ENCODE measurements around the gene ASAH2B. TPM values are rescaled to one million over a fixed set of nuclear protein-coding genes. Genes with fewer than 3 reads are reported as not detected.
"Not testable (repeated sequence)": the region's sequence is repeated elsewhere in the genome, so short reads cannot be mapped to it uniquely, and the experiment has no call there.

ASAH2B gene
- polyA plus RNA-seq = 10 to 100 TPM in 2 of 4 donors, 1 to 10 TPM in 2; 4.8 to 17.2 (median 10.3) TPM
- long read RNA-seq, donor 1, full-length matches to known transcripts = 7 of 7 reads
- long read RNA-seq, donor 1, partial matches to known transcripts = 0 of 7 reads
- long read RNA-seq, donor 1, other reads (novel, unspliced or antisense) = 0 of 7 reads
- long read RNA-seq, donor 2, full-length matches to known transcripts = 3 of 3 reads
- long read RNA-seq, donor 2, partial matches to known transcripts = 0 of 3 reads
- long read RNA-seq, donor 2, other reads (novel, unspliced or antisense) = 0 of 3 reads
- long read RNA-seq, donor 3, partial matches to known transcripts = 5 of 5 reads
- long read RNA-seq, donor 3, other reads (novel, unspliced or antisense) = 0 of 5 reads
- long read RNA-seq, donor 4 = 0 reads
- long read RNA-seq, donor 5, full-length matches to known transcripts = 1 of 1 reads
- long read RNA-seq, donor 5, partial matches to known transcripts = 0 of 1 reads
- long read RNA-seq, donor 5, other reads (novel, unspliced or antisense) = 0 of 1 reads
- long read RNA-seq, donor 6, full-length matches to known transcripts = 1 of 24 reads
- long read RNA-seq, donor 6, partial matches to known transcripts = 18 of 24 reads
- long read RNA-seq, donor 6, other reads (novel, unspliced or antisense) = 5 of 24 reads
- long read RNA-seq, donor 7 = 0 reads
- long read RNA-seq, donor 8 = 0 reads
- long read RNA-seq, donor 9 = 0 reads
- long read RNA-seq, donor 10, full-length matches to known transcripts = 2 of 2 reads
- long read RNA-seq, donor 10, partial matches to known transcripts = 0 of 2 reads
- long read RNA-seq, donor 10, other reads (novel, unspliced or antisense) = 0 of 2 reads

DNA sequence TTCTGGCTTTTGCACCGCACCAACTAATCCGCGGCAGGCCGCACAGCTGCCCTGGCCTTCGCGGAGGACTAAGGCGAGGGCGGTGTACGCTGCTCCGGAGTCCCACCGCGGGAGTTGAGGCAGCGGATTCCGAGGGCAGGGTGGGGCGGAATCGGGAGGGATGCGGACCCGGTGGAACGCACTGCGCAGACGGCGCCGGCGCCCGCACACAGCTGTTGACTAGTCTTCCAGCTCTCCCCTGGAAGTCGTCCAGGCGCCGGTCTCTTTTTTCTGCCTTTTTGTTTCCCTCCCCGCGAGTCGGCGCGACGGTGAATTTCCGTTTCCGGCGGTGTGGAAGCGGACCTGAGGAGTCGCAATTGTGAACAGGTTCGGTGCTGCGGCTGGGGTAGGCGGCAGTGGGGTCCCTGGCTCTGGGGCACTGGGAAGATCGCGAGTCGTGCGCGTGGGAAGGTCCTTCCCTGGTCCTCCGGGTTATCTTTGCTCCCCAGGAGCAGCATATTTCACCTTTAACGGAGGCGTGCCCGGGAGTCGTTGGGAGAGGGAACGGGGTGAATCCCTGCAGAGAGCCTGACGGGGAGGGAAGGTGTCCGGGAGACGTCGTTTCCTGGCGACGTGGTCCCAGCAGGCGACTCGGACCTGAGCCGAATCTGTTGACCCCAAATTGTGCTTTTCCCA, at the start of gene ASAH2B:
ASAH2B (plus strand) TSS at position 319 of the 675 bp plus-strand sequence. CDS start 5,195 bp downstream, outside the sequence.
- Histone ChIP-seq H3K27ac (ENCODE audit: low read depth in 1 of 3, low read length in 2 of 3) (peak within 1 kb of the TSS; percentile 43 to 92 (median 64)), H3K27me3 (ENCODE audit: control insufficient read depth in 3 of 3, insufficient read depth in 3 of 3, low read length in 3 of 3) (no peaks in the 10 kb centered on the region), H3K4me1 (ENCODE audit: control insufficient read depth in 3 of 3, insufficient read depth in 2 of 3, low read depth in 1 of 3, low read length in 2 of 3) (no peaks in the 10 kb centered on the region), H3K9me3 (ENCODE audit: control insufficient read depth in 2 of 2, insufficient read depth in 1 of 2, low read depth in 1 of 2, low read length in 1 of 2) (no peaks in the 10 kb centered on the region), H3K4me3 (ENCODE audit: low read depth in 1 of 3, low read length in 3 of 3) (peak within 1 kb of the TSS; percentile 48 to 76 (median 73)), H3K36me3 (ENCODE audit: control insufficient read depth in 3 of 3, insufficient read depth in 2 of 3, low read depth in 1 of 3, low read length in 3 of 3) (no peaks in the 10 kb centered on the region)
- DNase-seq (peak; percentile 81 to 89), FAIRE-seq (no peak)
- 0 to 1% (median 1%) methylated on average over 56 to 62 of the region's 62 CpGs for WGBS, 3 donors

DNA sequence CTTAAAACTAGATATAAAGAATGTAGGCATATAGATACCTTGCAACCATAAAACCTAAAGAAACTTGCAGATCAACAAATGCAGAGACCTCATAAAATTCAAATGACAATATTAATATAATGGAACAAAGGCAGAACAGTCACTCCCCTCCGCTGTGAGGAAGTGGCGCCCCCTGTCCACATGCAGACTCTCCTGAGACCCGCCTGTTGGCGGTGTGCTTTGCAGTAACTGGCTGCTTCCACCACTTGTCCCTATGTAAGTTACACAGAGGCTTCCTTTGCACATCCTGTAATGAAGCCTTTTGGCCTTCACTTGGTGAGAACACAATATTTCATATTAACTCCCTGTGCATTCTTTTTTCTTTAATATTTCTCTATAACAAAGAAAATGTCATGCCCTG, 41.9 kb upstream of the ASAH2B start:
- not testable (repeated sequence) for H3K4me3 ChIP-seq (ENCODE audit: low read depth in 1 of 3, low read length in 3 of 3); FAIRE-seq; H3K36me3 ChIP-seq (ENCODE audit: control insufficient read depth in 3 of 3, insufficient read depth in 2 of 3, low read depth in 1 of 3, low read length in 3 of 3); DNase-seq; H3K27me3 ChIP-seq (ENCODE audit: control insufficient read depth in 3 of 3, insufficient read depth in 3 of 3, low read length in 3 of 3); H3K27ac ChIP-seq (ENCODE audit: low read depth in 1 of 3, low read length in 2 of 3); H3K4me1 ChIP-seq (ENCODE audit: control insufficient read depth in 3 of 3, insufficient read depth in 2 of 3, low read depth in 1 of 3, low read length in 2 of 3); H3K9me3 ChIP-seq (ENCODE audit: control insufficient read depth in 2 of 2, insufficient read depth in 1 of 2, low read depth in 1 of 2, low read length in 1 of 2)
- no CpG with 5 or more reads among the region's 4 CpGs for WGBS, 3 donors

DNA sequence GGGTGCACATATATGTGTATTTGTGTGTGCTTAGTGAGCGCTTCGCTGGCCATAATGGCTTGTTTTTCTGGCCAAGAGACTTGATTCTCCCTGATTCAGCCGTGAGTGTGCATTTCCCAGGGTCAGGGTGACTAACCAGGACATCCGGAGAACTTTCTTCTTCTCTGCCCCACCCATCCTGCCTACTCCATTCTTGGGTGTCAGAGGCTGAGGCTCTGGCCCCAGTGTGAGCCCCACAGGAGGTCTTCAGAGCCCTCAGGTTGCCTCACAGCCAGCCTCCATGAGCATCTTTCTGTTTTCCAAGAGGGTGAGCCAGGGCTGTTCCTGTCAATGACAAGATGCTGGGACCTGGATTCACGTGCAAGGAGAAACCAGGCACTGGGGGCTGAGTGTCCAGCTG, 37.8 kb upstream of the ASAH2B start:
- not testable (repeated sequence) for H3K36me3 ChIP-seq (ENCODE audit: control insufficient read depth in 3 of 3, insufficient read depth in 2 of 3, low read depth in 1 of 3, low read length in 3 of 3); H3K27me3 ChIP-seq (ENCODE audit: control insufficient read depth in 3 of 3, insufficient read depth in 3 of 3, low read length in 3 of 3)

DNA sequence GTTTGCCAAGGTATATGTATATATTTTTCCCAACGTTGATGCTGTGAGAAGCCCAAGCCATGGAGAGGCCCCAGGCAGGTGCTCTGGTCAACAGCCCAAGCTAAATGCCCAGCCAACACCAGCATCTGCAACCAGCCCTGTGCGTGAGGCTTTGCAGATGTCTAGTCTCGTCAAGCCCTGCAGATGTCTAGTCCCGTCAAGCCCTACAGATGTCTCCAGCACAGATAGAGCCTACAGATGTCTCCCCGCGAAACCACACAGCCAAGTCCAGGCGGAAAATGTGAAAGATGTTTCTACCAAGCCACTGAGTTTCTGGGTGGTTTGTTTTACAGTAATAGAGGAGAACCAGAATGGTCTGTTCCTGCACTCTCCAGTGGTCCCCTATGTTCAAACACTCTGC, 36.7 kb upstream of the ASAH2B start:
- 79 to 91% (median 87%) methylated on average over 5 to 6 of the region's 7 CpGs for WGBS, 3 donors
- FAIRE-seq = not testable (repeated sequence)

More for the DNA sequence above, 37.8 kb upstream of the ASAH2B start:
- not testable (repeated sequence) for H3K9me3 ChIP-seq (ENCODE audit: control insufficient read depth in 2 of 2, insufficient read depth in 1 of 2, low read depth in 1 of 2, low read length in 1 of 2); DNase-seq; H3K4me1 ChIP-seq (ENCODE audit: control insufficient read depth in 3 of 3, insufficient read depth in 2 of 3, low read depth in 1 of 3, low read length in 2 of 3); H3K27ac ChIP-seq (ENCODE audit: low read depth in 1 of 3, low read length in 2 of 3); H3K4me3 ChIP-seq (ENCODE audit: low read depth in 1 of 3, low read length in 3 of 3); FAIRE-seq
- 80 to 100% methylated on average over 1 to 2 of the region's 5 CpGs; no CpG with 5 or more reads in 1 of the 3 donors for WGBS, 3 donors

DNA sequence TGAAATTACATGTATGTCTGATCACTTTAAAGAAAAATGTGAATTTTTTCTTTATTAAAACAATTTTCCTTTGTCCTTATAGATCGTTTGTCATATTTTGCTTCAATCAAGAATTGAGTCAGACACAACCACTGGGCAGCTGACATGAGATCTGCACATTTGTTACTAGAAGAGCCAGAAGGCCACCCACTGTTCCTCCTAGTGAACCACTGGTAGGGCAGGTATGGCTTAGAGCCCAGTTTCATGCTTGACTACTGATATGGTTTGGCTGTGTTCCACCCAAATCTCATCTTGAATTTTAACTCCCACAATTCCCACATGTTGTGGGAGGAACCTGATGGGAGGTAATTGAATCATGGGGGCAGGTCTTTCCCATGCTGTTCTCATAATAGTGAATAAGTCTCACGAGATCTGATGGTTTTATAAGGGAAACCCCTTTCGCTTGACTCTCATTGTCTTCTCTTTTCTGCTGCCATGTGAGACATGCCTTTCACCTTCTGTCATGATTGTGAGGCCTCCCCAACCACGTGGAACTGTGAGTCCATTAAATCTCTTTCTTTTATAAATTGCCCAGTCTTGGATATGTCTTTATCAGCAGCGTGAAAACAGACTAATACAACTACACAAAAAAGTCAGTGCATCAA, 35.2 kb upstream of the ASAH2B start:
- not testable (repeated sequence) for FAIRE-seq; H3K4me3 ChIP-seq (ENCODE audit: low read depth in 1 of 3, low read length in 3 of 3); DNase-seq; H3K36me3 ChIP-seq (ENCODE audit: control insufficient read depth in 3 of 3, insufficient read depth in 2 of 3, low read depth in 1 of 3, low read length in 3 of 3); H3K27ac ChIP-seq (ENCODE audit: low read depth in 1 of 3, low read length in 2 of 3); H3K9me3 ChIP-seq (ENCODE audit: control insufficient read depth in 2 of 2, insufficient read depth in 1 of 2, low read depth in 1 of 2, low read length in 1 of 2); H3K4me1 ChIP-seq (ENCODE audit: control insufficient read depth in 3 of 3, insufficient read depth in 2 of 3, low read depth in 1 of 3, low read length in 2 of 3); H3K27me3 ChIP-seq (ENCODE audit: control insufficient read depth in 3 of 3, insufficient read depth in 3 of 3, low read length in 3 of 3)
- WGBS, 3 donors = 61 to 73% (median 71%) methylated on average over 4 to 5 of the region's 5 CpGs

More for the DNA sequence above, 36.7 kb upstream of the ASAH2B start:
- H3K36me3 ChIP-seq (ENCODE audit: control insufficient read depth in 3 of 3, insufficient read depth in 2 of 3, low read depth in 1 of 3, low read length in 3 of 3); H3K9me3 ChIP-seq (ENCODE audit: control insufficient read depth in 2 of 2, insufficient read depth in 1 of 2, low read depth in 1 of 2, low read length in 1 of 2); DNase-seq; H3K27me3 ChIP-seq (ENCODE audit: control insufficient read depth in 3 of 3, insufficient read depth in 3 of 3, low read length in 3 of 3); H3K4me3 ChIP-seq (ENCODE audit: low read depth in 1 of 3, low read length in 3 of 3); H3K27ac ChIP-seq (ENCODE audit: low read depth in 1 of 3, low read length in 2 of 3); H3K4me1 ChIP-seq (ENCODE audit: control insufficient read depth in 3 of 3, insufficient read depth in 2 of 3, low read depth in 1 of 3, low read length in 2 of 3): not testable (repeated sequence)

DNA sequence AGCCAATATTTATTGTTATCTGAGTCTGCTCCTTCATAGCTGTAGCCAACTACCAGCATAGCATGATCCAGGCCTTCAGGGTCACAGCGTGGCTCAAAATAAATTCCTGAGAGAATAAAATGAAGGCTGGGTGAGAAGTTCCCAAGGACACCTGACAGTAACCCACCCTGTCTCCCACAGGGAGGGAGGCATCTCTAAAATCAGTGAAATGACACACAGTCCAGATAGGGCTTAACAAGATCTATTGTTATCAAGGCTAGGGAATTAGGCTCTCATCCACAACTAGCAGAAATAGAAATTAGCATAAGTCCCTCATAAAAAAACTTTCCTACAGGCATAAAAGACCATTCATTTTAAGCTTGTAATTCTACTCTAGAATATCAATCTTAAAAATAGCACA, 33.7 kb upstream of the ASAH2B start:
- H3K27me3 ChIP-seq (ENCODE audit: control insufficient read depth in 3 of 3, insufficient read depth in 3 of 3, low read length in 3 of 3); DNase-seq; H3K4me3 ChIP-seq (ENCODE audit: low read depth in 1 of 3, low read length in 3 of 3); H3K36me3 ChIP-seq (ENCODE audit: control insufficient read depth in 3 of 3, insufficient read depth in 2 of 3, low read depth in 1 of 3, low read length in 3 of 3); FAIRE-seq; H3K9me3 ChIP-seq (ENCODE audit: control insufficient read depth in 2 of 2, insufficient read depth in 1 of 2, low read depth in 1 of 2, low read length in 1 of 2); H3K4me1 ChIP-seq (ENCODE audit: control insufficient read depth in 3 of 3, insufficient read depth in 2 of 3, low read depth in 1 of 3, low read length in 2 of 3); H3K27ac ChIP-seq (ENCODE audit: low read depth in 1 of 3, low read length in 2 of 3): not testable (repeated sequence)
- 67 to 79% (median 77%) methylated on average over 1 of the region's 1 CpG for WGBS, 3 donors

GRCh38 chr10:50710241-50710640, 29.5 kb upstream of the ASAH2B start:
- not testable (repeated sequence) for FAIRE-seq; H3K9me3 ChIP-seq (ENCODE audit: control insufficient read depth in 2 of 2, insufficient read depth in 1 of 2, low read depth in 1 of 2, low read length in 1 of 2)
- WGBS, 3 donors = 70 to 83% (median 74%) methylated on average over 9 to 12 of the region's 13 CpGs

DNA sequence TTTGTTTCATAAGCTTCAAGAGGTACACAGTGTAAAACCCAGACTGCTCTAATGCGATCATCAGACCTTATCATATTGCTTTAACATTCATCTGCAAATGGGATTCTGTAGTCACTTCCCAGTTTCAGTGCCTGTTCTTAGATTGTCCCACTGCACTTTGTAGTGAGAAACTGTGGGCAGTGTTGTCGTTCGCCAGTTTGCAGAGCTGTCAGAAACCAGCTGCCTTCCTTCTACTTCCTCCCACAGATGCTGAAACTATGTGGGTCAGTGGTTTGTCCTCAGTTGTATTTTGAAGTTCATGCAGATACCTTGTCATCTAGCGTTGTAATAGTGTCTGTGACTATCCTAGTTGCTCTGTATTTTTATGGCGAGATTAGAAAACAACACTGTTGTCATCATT, 15.9 kb upstream of the ASAH2B start:
- DNase-seq; H3K27ac ChIP-seq (ENCODE audit: low read depth in 1 of 3, low read length in 2 of 3); H3K4me3 ChIP-seq (ENCODE audit: low read depth in 1 of 3, low read length in 3 of 3); H3K27me3 ChIP-seq (ENCODE audit: control insufficient read depth in 3 of 3, insufficient read depth in 3 of 3, low read length in 3 of 3); H3K36me3 ChIP-seq (ENCODE audit: control insufficient read depth in 3 of 3, insufficient read depth in 2 of 3, low read depth in 1 of 3, low read length in 3 of 3); H3K9me3 ChIP-seq (ENCODE audit: control insufficient read depth in 2 of 2, insufficient read depth in 1 of 2, low read depth in 1 of 2, low read length in 1 of 2); H3K4me1 ChIP-seq (ENCODE audit: control insufficient read depth in 3 of 3, insufficient read depth in 2 of 3, low read depth in 1 of 3, low read length in 2 of 3); FAIRE-seq: not testable (repeated sequence)
- WGBS, 3 donors = 53 to 83% (median 57%) methylated on average over 5 of the region's 5 CpGs

More at GRCh38 chr10:50710241-50710640, 29.5 kb upstream of the ASAH2B start:
- not testable (repeated sequence) for H3K4me1 ChIP-seq (ENCODE audit: control insufficient read depth in 3 of 3, insufficient read depth in 2 of 3, low read depth in 1 of 3, low read length in 2 of 3); DNase-seq; H3K27ac ChIP-seq (ENCODE audit: low read depth in 1 of 3, low read length in 2 of 3); H3K27me3 ChIP-seq (ENCODE audit: control insufficient read depth in 3 of 3, insufficient read depth in 3 of 3, low read length in 3 of 3); H3K36me3 ChIP-seq (ENCODE audit: control insufficient read depth in 3 of 3, insufficient read depth in 2 of 3, low read depth in 1 of 3, low read length in 3 of 3); H3K4me3 ChIP-seq (ENCODE audit: low read depth in 1 of 3, low read length in 3 of 3)
